Posterior cingulate gyrus (tissue), 11 donors: ENCODE results near the gene GJA3.

Experiments
- DNase-seq, 10 donors: peaks; one replicate each; pipeline versions ENCODE4 v3.0.0 to v3.0.0-alpha.2; 2020 to 2021; ENCODE audit warnings: mixed read lengths in 3 of 10
- intact Hi-C: fragments of 100-400 bp; cut with DNase I; formaldehyde crosslinking; loops from one replicate; pipeline ENCODE4 v1.15.1; 2023

Gene GJA3

DNA sequence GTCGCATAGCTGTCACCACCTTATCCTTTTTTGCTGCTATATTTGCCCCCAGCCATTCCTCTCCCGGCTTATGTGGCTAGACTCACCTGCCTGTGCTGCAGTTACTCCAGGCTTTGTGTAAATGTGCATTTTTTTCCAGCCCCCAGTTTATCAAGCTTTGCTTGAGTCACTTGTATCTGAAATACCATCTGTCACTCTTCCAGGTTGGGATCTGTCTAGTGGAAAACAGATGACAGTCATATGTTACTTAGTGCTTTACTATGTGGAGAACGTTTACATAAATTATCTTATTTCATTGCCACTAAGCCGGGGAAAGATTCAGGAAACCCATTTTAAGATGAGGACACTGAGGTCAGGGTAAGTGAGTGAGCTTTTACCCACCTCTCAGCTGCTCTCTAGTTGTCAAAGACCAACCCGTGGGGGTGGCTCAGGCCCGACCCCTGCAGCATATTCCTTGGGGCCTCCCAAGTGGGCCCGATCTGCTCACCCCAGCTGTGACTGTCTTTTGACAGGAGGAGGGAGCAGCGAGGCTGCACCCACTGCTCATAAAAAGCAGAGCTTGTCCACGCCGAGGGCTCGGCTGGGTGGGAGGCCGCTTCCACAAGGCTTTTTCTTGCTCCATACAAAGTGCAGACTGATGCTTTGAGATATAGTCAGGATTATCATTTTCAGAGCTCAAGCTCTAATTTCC lies 24.7 kb upstream of the GJA3 start:
- intact Hi-C loops, result no loop called here
- DNase-seq, result no peak

DNA sequence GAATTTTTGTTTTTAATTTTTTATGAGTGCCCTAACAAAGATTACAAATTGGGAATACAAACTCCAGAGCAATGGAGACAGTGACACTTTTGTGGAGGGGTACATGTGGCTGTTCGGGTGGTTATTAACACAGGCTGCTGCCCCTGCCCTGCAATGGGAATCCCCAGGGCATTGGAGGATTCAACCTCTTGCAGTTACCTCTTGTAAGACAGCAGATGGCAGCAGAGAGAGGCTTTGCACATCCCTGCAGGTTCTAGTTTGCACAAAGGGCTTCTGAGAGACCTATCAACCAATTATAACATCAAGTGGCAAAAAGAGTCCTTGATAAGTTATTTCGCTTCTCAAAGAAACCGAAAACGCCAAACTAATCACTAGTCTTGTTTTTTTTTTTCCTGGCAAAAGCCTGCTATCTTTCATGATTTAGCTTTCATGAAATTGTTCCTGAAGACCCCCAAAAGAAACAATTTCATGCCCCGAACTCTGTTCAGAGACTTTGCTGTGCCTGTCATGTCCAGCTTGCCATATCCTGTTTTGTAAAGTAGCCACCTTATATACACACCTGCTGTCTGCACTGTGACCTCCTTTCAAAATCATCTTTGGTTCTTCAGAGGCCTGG lies 21.5 kb upstream of the GJA3 start:
- intact Hi-C loops, result loop anchor here (5.0 kb wide), 2 partner anchors 305 to 745 kb away; no protein-coding TSS in a partner anchor
- peak in 5 of 10 donors; percentile 25 to 82 (median 51) for DNase-seq

DNA sequence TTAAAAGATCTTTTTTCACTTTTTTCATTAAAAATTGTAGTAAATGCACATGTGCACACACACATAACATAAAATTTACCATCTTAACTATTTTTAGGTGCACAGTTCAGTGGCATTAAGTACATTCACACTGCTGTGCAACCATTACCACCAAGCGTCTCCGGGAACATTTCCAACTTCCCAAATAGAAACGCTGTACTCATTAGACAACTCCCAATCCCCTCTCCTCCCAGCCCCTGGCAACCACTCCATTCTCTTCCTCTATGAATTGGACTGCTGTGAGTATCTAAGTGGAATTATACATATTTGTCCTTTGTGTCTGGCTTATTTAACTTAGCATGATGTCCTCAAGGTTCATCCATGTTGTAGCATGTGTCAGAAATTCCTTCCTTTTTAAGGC lies 20.3 kb upstream of the GJA3 start:
- intact Hi-C loops, result loop anchor here (5.0 kb wide), 2 partner anchors 306 to 746 kb away; no protein-coding TSS in a partner anchor
- no peak for DNase-seq

DNA sequence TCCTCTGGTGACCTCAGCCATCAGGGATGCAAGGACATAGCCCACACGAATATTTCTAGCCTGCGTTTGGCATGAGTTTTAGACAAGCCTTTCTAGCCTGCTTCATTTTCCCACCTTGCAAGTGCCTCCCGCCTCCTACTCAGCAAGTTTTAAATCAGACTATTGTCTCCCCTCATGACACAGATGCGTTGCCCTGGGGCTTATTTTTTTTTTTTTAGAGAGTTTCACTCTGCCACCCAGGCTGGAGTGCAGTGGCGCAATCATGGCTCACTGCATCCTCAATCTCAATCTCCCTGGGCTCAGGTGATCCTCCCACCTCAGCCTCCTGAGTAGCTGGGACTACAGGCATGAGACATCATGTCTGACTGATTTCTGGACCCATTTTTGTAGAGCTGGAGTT lies 17.3 kb upstream of the GJA3 start:
- intact Hi-C loops, result no loop called here
- DNase-seq, result no peak

DNA sequence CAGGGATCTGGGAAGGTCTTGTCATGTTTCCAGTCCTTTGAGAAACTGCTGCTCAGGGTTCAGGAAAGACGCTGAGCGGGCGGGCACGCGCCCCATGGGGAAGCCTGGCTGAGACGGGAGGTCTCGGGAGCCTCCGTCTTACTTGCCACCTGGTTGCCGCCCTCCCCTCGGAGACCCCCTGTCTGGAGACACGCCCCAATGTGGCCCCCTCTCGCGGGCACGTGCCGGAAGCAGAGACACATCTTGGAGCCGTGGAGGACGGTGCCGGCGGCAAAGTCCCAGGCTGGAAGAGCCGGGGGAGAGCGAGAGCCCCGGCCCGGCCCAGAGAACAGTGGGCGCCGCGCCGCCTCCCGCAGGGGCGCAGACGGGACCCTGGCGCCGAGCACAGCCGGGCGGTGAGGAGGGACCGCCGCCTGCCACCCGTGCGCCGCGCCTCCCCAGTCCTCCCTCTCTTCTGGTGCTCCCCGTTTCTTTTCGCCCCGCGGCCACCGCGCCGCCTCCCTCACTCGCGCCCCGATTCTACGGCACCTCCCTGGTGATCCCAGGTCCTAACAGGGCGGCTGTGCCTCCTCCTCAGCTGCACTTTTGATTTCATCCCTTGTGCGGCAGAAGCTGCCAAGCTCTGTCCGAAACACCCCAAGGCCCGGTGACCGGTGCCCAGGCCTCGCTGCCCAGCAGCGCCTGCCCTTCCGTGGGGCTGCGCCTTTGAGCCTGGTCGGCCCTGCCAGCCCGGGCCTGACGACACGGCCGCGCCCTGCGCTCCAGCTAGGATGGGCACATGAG lies 16.4 kb upstream of the GJA3 start:
- intact Hi-C loops, result no loop called here
- DNase-seq, result peak in 1 of 10 donors; percentile 67

DNA sequence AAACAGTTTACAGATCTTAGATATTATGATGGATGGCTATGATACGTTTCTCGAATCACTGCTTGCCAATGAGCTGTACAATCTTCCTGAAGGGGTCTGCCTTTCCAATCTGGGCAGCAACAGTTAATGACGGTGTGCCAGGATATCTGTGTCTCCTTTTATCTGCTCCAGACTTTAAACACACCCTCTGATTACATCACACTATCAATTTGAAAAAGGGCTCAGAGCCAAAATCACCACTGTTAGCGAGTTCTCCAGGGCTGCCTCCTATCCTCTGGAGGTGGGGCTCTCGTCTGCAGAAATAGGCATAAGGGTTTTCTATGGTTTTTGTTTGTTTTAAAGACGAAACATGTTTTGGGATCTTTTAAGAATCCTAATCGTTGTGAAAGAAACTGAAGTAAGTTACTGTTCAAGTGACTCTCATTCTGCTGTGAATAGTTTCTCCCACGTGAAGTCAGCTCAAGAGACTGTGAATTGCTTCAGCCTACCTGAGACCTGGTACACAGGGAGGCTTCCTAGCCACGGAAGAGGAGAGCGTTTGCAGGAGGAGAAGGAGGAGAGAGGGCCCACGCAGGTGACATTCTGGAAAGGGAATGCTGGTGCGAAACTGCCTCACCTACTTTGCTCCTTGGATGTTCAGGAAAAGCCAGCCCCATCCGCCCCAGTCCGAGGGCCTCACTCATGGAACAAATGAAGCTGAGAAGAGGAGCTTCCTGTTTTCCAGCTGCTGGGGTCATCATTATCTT lies 15.2 kb upstream of the GJA3 start:
- DNase-seq, result no peak
- intact Hi-C loops, result no loop called here

- no peak for DNase-seq
- intact Hi-C loops, result no loop called here
Observed at GRCh38 chr13:20175406-20175794, 14.5 kb upstream of the GJA3 start.

GRCh38 chr13:20174656-20175405 lies 14.0 kb upstream of the GJA3 start:
- no peak for DNase-seq
- intact Hi-C loops, result no loop called here

DNA sequence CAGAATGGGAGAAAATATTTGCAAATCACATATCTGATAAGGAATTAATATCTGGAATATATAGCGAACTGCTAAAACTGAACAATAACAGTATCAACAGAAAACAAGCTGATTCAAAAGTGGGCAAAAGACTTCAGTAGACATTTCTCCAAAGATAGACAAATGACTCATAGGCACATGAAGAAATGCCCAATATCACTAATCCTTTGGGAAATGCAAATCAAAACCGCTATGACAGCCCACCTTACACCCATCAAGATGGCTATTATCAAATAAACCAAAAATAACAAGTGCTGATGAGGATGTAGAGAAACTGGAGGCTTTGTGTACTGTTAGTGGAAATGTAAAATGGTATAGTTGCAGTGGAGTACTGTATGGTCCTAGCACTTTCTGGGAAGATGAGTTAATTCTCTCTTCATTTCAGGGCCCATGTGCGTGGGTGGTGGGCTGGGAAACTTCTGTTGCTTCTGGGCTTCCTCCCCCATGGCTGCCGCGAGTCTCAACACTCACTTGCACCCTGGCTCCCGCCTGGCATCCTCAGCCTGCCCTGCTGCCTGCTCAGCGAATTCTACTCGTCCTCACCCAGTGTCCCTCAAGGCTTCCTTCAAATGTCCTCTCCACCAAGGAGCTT lies 12.4 kb upstream of the GJA3 start:
- intact Hi-C loops, result no loop called here
- no peak for DNase-seq

DNA sequence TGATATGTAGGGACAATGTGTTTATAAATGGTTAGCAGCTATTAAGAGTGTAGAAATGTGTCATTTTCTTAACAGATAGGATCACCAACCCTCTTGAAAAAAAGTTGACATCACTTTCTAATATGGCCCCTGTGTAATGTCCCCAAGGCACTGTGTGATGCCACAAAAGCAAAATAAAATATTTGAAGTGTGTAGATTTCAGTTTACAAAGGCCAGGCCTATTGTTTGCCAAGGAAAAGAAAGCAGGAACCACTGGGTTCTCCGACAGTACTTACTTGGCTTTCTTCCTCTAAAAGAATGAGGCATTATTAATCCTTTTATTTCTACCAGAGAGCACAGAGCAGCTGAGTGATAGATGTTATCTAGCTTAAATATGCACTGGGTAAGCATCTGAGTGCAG lies 10.5 kb upstream of the GJA3 start:
- intact Hi-C loops, result no loop called here
- no peak for DNase-seq

GRCh38 chr13:20170921-20171320 lies 10.1 kb upstream of the GJA3 start:
- intact Hi-C loops, result no loop called here
- DNase-seq, result no peak

DNA sequence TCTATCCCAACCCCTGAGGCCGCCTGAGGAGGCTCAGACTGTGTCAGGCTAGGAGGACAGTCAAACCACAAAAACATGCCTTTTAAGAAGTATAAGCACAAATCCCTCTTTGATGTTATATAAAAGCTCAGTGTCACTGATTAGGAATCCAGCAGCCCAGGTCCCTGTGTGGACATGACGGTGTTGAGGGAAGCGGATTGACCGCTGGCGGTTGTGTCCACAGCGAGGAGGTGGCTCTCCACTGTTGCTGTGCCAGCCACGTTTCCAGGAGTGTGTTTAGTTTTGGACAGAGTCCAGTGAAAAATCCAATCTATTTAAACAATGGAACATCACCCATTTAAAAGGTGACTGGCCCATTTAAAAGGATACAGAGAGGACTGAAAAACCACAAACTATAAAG lies 7.5 kb upstream of the GJA3 start:
- intact Hi-C loops, result no loop called here
- DNase-seq, result no peak

GRCh38 chr13:20165417-20166257 lies 4.8 kb upstream of the GJA3 start:
- intact Hi-C loops, result no loop called here

GRCh38 chr13:20161951-20162300 lies 1.1 kb upstream of the GJA3 start:
- DNase-seq, result no peak
- intact Hi-C loops, result loop anchor here (2.0 kb wide), 1 partner anchor 71 kb away; no protein-coding TSS in a partner anchor

More at GRCh38 chr13:20165417-20166257, 4.8 kb upstream of the GJA3 start:
- DNase-seq, result no peak

DNA sequence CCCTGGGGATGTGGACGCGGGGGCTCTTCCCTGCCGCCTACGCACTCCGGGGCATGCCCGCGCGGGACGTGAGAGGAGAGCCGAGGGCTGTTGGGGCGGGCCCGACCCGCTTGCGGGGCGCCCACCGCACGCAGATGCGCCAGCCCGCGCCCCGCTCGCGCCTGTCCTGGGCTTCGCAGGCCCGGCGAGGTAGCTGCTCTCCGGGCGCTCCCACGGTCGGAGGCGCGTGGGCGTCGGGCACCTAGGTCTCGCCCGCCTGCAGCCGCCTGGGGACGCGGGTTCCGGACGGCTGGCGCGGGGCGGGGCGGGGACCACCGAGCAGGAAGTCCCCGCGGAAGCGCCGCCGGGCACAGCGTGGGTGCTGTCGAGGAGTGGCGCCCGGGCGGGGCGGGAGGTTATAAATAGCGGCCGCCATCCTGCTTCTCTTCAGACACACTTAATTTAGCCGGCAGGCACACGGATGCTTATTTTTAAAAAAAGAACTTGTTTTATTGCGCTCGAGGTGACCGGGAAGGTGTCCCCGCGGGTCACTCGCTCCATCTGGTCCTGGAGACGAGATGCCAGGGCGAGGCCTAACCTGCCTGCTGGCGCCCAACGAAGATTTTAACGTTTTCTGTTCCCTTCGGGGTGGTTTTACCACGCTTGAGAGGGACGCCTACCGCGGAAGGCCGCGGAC lies 561 bp upstream of the GJA3 start:
- DNase-seq, result no peak

DNA sequence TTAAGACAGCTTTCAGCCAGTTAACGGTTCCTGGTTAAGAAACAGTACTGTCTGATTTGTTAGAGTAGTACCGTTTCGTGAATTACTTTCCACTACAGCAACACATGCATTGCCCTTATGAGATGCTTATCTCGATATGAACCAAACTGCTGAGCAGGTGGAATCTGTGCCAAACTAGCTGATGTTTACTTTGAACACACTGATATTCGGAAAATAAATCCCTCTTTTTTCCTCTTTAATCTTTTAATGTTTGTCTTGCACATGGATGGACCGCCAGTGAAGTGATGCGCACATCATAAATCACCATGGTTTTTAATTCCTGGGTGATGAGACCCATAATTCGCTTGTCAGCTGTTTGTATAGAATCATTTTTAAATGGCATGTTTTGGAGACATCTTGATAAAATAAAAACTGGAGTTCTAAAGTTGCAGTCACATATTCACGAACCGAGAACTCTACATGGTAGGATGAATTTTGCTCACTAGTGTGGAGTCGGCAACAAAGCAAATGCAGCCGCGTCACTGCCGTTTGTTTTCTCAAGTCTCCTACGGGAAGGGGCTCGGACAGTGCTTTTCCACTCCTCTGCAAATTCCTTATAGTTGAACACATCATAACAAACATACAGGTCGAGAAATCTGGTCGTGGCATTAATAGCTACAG lies 1.1 kb downstream of the GJA3 start:
- no peak for DNase-seq
- intact Hi-C loops, result no loop called here

More for the DNA sequence above, 561 bp upstream of the GJA3 start:
- intact Hi-C loops, result no loop called here

GRCh38 chr13:20157151-20157796 lies 3.6 kb downstream of the GJA3 start:
- intact Hi-C loops, result no loop called here
- no peak for DNase-seq
